ENCODE results near the gene TMEM120B.

Gene TMEM120B

DNA sequence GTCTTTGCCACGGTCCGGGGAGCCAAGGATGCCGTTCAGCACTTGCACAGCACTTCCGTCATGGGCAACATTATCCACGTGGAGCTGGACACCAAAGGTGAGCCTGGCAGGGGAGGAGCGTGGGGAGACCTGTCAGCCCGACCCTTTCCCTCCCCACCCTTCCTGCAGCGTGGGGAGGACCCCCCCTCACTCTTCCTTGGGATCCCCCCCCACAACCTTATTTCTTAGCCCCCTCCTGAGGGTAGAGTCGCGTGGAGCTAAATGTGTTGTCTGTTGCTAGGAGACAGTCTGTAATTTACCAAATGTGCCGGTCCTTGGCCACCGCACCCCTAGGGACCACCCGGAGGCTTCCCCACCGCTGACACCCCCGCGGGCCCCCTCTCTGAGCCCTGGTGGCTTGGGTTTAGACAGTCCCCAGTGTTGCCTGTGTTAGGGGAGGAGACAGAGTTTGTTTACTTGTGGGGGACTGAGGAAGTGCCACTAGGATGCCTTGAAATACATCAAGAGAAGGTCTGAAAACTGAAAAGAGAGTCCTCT lies 93.5 kb downstream of the TMEM120B start:
- DNase-seq = no peak

DNA sequence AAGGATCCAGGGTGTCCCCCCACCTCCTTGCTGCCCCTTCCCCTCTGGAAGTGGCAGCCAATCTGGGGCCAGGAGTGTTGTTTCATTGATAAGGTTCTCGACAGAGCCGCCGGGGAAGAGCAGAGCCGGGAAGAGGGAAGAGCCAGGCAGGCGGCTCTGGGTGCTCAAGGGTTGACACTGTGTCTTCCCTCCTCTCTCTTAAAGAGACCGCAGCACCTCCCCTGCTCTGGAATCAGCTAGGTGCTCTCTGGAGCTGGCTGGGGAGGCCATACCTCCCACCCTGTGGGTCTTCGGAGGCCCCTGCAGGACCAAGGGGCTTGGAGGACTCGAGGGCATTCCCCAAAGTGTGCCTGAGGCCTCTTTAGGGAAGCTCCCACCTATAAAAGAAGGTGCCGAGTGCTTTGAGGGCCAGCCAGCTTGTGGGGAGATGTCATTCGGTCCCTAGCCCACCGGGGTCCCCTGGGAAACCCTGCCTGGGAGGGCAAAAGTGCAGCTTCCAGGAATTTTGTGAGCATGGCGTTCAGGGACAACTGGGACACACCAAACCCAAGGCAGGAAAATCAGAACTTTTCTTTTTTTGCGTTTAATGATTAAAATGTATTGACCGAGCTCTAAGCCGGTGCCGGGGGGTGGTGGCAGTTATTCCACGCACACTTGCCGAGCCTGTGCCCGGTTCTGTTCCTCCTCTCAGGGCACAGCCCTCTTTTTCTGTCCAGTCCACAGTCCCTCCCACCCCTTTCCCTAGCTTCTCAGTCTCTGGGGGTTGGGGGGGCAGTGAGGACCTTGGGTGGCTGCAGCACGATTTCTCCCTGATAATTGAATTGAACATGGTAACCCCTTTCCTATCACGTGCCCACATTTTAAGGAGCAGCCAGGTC lies 94.2 kb downstream of the TMEM120B start:
- no peak for DNase-seq

DNA sequence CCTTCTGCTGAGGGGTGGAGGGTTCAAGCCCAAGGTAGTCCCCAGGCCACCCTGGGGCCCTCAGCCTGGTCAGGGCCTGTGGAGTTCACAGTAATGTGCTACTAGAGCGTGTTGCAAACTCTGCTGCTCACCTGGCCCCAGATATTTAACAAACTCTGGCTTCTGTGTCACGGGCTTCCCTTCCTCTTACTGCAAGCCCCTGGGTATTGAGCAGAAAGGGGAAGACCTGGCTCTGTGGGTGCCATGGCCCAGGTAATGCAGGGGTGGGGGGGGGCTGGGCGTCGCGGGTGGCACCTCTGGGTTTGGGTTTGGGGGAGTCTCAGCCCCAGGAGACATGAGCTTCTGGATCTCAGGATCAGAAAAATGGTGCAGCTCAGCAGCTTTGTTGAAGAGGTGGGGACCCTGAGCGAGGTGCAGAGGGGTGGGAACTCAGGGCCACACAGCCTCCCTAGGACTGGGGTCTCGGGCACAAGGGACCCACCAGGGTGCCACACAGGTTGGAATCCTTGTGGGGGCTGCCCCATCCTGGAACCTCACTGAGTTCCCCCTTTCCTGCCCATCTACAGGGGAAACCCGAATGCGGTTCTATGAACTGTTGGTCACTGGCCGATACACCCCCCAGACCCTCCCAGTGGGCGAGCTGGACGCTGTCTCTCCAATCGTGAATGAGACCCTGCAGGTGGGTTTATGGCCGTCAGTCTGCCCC lies 95.2 kb downstream of the TMEM120B start:
- DNase-seq = no peak

GRCh38 chr12:121808623-121809022 lies 96.1 kb downstream of the TMEM120B start:
- DNase-seq = no peak

DNA sequence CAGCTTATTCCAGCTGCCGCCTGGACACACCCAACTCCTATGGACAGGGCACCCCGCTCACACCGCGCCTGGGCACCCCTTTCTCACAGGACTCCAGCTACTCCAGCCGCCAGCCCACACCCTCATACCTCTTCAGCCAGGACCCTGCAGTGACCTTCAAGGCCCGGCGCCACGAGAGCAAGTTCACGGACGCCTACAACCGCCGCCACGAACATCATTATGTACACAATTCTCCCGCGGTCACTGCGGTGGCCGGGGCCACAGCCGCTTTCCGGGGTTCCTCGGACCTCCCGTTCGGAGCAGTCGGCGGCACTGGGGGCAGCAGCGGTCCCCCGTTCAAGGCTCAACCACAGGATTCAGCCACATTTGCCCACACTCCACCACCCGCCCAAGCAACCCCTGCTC lies 97.2 kb downstream of the TMEM120B start:
- no peak for DNase-seq

GRCh38 chr12:121810234-121810817 lies 97.8 kb downstream of the TMEM120B start:
- no peak for DNase-seq

DNA sequence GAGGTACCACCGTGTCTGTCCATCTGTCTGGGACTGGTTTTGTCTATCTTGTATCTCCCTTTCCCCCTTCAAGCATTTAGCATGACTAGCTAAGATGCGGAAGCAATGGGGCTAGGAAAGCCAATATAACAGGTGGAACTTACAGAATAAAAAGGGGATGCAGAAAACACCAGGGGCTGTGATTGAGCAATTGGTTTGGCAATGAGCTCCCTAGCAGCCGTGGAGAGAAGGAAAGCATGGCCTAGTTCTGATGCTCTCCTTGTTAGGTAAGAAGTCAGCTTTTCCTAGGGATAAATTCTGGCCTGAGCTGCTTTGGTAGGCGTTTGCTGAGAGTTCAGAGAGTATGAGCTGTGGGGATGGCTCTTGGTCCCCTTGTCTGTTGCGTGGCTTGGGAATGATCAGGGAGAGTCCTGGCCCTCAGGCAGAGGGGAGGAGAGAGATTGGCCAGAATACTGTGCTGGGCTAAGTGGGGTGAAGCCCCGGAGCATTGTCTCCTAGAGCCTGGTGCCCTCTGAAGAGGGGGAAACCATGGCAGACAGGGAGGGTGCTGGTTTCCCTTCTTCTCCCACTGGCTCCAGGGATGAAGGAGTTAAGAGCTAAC lies 98.4 kb downstream of the TMEM120B start:
- no peak for DNase-seq

DNA sequence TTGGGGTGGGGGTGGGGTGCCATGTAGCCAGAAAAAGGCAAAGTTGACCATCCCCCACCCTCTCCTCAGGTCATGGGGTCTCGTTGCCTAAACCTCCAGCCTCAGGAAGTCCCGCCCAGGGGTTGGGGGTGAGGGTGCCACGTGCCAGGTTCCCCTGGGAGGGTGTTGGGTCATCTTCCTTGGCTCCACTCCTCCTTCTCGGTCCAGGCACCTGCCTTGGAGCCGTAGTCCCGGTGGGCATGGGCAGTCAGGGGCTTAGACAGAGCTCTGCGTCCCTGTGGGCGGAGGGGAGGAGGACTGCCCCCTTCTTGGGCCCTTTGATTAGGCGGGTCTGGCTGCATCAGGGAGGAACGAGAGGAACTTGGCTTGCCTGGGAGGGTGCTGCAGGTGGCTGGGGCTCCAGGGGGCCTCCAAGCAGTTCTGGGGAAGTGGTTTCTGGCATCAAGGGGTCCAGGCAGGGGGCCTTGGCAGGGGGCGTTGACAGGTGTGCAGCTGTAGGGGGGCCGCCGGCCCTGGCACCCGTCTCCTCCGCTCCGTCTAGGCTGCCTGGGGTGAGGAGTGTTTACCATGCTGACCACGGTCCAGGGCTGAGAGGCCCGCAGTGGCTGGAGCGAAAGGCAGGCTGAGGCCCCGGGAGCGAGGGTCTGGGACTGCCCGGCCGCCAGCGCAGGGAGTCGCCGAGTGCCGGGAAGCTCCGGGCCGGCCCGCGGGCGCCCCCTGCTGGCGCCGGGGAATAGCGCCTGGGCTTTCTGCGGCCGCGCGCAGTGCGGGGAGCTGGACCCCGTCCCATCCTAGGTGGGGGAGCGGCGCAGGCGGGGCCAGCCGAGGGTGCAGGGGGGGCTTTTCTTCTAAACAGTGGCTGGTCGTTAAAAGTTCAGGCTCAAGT lies 99.1 kb downstream of the TMEM120B start:
- peak; percentile 80 for DNase-seq

DNA sequence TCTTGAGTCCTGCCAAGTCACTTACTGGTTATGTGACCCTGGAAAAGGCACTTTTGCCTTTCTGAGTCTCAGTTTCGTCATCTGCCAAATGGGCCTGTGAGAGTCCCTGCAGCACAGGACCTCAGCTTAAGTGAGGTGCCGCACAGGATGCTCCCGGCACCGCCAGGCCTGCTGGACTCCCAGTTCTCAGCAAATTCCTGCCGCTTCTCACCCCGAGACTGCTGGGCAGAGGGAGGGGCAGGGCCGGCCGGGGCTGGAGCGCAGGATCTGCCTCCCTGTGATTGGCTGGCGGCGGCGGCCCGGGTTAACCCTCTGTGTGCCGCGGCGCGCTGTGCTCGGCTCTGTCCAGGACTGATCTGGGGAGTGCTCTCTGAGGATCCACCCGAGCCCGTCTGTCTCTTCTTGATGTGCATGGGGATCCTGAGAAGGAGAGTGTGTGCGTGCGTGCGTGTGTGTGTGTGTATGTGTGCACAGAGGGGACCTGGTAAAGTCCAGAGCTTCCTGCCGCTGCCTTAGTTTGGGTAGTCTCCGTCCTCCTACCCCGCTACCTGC lies 99.8 kb downstream of the TMEM120B start:
- peak; percentile 65 for DNase-seq

DNA sequence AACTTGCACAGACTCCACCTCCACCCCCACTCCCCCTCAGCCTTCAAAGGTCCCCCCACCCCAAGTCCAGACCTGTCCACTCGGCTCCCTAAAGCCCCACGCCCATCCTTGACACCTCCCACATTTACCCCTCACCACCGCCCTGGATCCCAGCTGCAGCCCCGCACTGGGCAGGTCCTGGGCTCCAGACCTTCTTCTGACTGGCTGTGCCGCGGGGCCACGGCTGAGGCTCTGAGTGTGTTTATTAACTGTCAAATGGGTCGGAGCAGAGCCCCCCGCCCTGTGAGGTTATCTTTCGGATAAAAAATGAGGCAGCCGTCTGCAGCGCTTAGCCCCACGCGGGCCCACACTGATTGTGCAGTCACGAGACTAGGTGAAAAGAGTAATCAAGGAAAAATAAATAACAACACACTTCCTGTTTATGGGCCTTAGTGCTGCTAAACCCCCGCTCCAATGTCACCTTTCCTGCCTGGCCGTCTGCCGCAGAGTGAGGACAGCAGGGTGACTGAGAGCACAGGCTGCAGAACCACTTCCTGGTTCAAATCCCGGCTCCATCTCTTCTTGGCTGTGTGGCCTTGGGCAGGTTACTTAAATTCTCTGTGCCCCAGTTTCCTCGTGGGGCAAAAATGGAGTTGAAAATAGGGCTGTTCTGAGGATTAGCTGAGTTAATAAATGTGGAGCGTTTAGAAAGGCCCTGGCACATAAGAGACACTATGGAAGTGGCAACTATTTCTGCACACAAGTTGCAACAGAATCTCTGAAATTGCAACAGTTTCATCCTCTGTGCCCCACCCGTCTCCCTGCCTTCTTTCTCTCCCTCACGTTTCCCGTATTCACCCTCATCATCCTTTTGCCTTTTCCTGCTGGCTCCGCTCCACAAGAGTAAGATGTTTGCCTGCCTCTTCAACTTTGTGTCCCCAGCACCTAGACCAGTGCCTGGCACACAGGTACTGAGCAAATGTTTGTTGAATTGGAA lies 100.7 kb downstream of the TMEM120B start:
- DNase-seq = peak; percentile 45

DNA sequence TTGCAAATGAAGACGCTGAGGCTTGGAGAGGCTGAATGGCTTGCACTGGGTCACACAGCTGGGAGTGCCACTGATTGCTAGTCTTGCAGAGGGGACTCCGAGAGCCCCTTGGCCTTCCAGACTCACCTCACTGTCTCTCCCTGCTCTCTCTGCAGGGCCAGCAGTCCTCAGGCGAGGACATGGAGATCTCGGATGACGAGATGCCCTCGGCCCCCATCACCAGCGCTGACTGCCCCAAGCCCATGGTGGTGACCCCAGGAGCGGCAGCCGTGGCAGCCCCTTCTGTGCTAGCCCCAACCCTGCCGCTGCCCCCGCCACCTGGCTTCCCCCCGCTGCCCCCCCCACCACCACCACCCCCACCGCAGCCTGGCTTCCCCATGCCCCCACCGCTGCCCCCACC lies 101.4 kb downstream of the TMEM120B start:
- DNase-seq = no peak

GRCh38 chr12:121814429-121815119 lies 102.0 kb downstream of the TMEM120B start:
- no peak for DNase-seq

DNA sequence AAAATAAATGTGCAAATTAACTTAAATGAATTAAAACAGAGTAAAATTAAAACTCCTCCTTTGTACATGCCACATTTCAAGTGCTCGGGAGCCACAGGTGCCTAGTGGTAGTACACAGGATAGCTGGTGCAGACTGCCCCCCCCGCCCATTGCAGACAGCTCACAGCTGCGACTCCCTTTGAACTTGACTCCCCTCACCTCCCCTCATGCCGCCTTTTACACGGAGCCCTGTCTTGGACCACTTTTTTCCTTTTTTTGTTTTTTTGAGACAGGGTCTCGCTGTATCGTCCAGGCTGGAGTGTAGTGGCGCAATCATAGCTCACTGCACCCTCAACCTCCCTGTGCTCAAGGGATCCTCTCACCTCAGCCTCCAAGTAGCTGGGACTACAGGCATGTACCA lies 102.7 kb downstream of the TMEM120B start:
- DNase-seq = no peak

DNA sequence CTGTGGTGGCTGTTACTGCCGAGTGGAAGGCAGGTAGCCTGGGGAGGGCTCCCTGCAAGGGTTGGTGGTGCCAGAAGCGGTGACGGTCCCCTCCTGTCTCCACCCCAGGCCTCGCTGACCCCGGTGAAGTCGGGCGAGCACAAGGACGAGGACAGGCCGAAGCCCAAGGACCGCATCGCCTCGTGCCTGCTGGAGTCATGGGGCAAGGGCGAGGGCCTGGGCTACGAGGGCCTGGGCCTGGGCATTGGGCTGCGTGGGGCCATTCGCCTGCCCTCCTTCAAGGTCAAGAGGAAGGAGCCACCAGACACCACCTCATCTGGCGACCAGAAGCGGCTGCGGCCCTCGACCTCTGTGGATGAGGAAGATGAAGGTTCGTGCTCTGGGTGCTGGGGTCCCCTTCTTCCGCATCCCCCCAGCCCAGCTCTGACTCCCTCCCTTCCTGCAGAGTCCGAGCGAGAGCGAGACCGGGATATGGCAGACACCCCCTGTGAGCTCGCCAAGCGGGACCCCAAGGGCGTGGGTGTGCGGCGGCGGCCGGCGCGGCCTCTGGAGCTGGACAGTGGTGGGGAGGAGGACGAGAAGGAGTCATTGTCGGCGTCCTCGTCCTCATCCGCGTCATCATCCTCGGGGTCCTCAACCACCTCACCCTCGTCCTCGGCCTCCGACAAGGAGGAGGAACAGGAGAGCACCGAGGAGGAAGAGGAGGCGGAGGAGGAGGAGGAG lies 104.5 kb downstream of the TMEM120B start:
- no peak for DNase-seq

GRCh38 chr12:121817648-121818043 lies 105.1 kb downstream of the TMEM120B start:
- no peak for DNase-seq

DNA sequence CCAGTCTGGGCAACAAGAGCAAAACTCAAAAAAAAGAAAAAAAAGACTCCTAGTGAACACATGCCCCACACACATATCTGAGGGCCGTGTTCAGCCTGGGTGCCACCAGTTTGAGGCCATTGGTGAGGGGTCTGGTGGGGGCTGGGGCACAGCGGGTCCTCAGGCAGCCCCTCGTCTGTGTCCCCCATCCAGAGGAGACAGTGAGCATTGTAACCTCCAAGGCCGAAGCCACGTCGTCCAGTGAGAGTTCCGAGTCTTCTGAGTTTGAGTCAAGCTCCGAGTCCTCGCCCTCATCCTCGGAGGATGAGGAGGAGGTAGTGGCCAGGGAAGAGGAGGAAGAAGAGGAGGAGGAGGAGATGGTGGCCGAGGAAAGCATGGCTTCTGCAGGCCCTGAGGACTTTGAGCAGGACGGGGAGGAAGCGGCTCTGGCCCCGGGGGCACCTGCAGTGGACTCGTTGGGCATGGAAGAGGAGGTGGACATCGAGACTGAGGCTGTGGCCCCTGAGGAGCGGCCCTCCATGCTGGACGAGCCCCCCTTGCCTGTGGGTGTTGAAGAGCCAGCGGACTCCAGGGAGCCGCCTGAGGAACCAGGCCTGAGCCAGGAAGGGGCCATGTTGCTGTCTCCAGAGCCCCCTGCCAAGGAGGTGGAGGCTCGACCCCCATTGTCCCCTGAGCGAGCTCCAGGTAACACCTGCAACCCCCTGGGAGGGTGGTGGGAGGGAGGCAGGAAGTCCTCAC lies 106.8 kb downstream of the TMEM120B start:
- no peak for DNase-seq

GRCh38 chr12:121820056-121820455 lies 107.5 kb downstream of the TMEM120B start:
- DNase-seq = no peak

- DNase-seq = no peak
These were observed 110.0 kb downstream of the TMEM120B start for GRCh38 chr12:121822393-121823100.
